HG02798 (cell line): Measurements from ENCODE around the gene CORO2B.
"Not testable (repeated sequence)": the region's sequence is repeated elsewhere in the genome, so short reads cannot be mapped to it uniquely, and the experiment has no call there.

Experiments
- ATAC-seq: cut with Tn5 transposase; IDR thresholded peaks from one replicate; pipeline ENCODE4 v1.9.1; 2021; ENCODE audit warnings: mild to moderate bottlenecking; ENCODE audit not compliant: unreplicated experiment, poor library complexity

The CORO2B gene

GRCh38 chr15:68751622-68752021 is 172.8 kb downstream of the CORO2B start:
- ATAC-seq = no peak

- no peak for ATAC-seq
Observed at GRCh38 chr15:68755731-68756130, 176.9 kb downstream of the CORO2B start.

- ATAC-seq = not testable (repeated sequence)
Observed at GRCh38 chr15:68759982-68760579, 181.3 kb downstream of the CORO2B start.

GRCh38 chr15:68763063-68763462 is 184.3 kb downstream of the CORO2B start:
- no peak for ATAC-seq

- ATAC-seq = no peak
Observed at GRCh38 chr15:68764090-68764489, 185.3 kb downstream of the CORO2B start.

GRCh38 chr15:68765602-68766368 is 187.0 kb downstream of the CORO2B start:
- ATAC-seq = no peak

- no peak for ATAC-seq
Observed at GRCh38 chr15:68767833-68768232, 189.0 kb downstream of the CORO2B start.

GRCh38 chr15:68768321-68768720 is 189.5 kb downstream of the CORO2B start:
- ATAC-seq = no peak

- no peak for ATAC-seq
Observed at GRCh38 chr15:68769702-68770101, 190.9 kb downstream of the CORO2B start.

GRCh38 chr15:68770216-68770615 is 191.4 kb downstream of the CORO2B start:
- ATAC-seq = no peak

- no peak for ATAC-seq
Observed at GRCh38 chr15:68773036-68773435, 194.2 kb downstream of the CORO2B start.

GRCh38 chr15:68774120-68774519 is 195.3 kb downstream of the CORO2B start:
- no peak for ATAC-seq

- ATAC-seq = no peak
Observed at GRCh38 chr15:68774521-68775235, 195.9 kb downstream of the CORO2B start.

- no peak for ATAC-seq
Observed at GRCh38 chr15:68775236-68775577, 196.4 kb downstream of the CORO2B start.

- ATAC-seq = no peak
Observed at GRCh38 chr15:68775671-68776476, 197.1 kb downstream of the CORO2B start.

GRCh38 chr15:68776477-68777270 is 197.9 kb downstream of the CORO2B start:
- ATAC-seq = no peak
